HG02588 (cell line): ENCODE results near the gene DNAJC3.

Source experiments
- ATAC-seq: cut with Tn5 transposase; IDR thresholded peaks from one replicate; pipeline ENCODE4 v1.9.1; 2021; ENCODE audit warnings: mild to moderate bottlenecking, moderate library complexity; ENCODE audit not compliant: unreplicated experiment

Gene DNAJC3, protein sequence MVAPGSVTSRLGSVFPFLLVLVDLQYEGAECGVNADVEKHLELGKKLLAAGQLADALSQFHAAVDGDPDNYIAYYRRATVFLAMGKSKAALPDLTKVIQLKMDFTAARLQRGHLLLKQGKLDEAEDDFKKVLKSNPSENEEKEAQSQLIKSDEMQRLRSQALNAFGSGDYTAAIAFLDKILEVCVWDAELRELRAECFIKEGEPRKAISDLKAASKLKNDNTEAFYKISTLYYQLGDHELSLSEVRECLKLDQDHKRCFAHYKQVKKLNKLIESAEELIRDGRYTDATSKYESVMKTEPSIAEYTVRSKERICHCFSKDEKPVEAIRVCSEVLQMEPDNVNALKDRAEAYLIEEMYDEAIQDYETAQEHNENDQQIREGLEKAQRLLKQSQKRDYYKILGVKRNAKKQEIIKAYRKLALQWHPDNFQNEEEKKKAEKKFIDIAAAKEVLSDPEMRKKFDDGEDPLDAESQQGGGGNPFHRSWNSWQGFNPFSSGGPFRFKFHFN

GRCh38 chr13:95676762-95677563, at the start of gene DNAJC3:
Gene DNAJC3, plus strand, starts transcription at chr13:95677139. Its CDS starts 117 bp downstream, at chr13:95677256.
- peak; percentile 96 for ATAC-seq

- no peak for ATAC-seq
These were observed 49.3 kb upstream of the DNAJC3 start for GRCh38 chr13:95627590-95627989.

DNA sequence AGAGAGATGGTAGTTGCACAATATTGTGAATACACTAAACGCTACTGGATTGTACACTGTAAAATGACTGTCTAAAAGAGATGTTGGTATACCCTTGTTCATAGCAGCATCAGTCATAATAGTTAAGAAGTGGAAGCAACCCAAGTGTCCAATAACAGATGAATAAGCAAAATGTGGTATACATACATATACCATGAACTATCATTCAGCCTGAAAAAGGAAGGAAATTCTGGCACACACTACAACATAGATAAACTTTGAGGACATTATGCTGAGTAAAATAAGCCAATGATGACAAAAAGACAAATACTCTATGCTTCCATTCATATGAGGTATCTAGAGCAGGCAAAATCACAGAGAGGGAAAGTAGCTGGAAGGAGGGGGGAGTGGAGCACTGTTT, 48.5 kb upstream of the DNAJC3 start:
- no peak for ATAC-seq

DNA sequence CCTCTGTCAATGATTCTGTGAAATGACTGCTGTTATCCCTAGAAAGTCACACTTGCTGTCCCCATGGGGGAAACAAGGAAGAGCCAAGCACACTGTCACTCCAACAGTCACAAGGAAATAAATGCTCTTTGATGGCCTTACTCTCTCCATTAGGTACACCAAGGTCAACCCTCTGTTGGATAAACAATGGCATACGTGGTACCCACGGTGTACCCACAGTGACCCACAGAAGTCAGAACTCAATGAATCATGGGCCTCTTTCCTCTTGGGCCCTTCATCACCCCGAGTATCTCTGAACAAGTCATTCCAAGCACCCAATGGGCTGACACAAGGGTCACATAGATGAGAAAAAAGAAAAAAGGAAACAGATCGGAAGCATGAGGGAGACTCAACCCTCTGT, 47.9 kb upstream of the DNAJC3 start:
- no peak for ATAC-seq

DNA sequence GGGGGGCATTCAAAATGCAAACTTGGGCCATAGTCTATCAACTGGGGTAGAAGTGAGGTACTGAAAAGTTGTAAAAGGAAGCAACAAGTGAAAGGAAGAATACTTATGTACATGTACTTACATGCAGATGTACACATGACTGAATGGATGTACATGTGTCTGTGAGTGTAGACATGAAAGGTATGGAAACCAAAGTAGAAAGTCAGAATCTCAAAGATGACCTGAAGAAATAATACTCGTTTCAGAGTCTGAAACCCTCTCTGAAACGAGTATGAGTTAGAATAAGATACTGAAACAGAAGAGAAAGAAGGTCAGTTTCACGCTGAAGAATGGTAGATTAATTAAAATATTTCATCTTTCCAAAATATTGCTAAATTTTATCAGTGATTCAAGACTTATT, 46.3 kb upstream of the DNAJC3 start:
- ATAC-seq, result no peak

- ATAC-seq, result no peak
These were observed 40.1 kb upstream of the DNAJC3 start for GRCh38 chr13:95636853-95637252.

- ATAC-seq, result no peak
These were observed 35.5 kb upstream of the DNAJC3 start for GRCh38 chr13:95641291-95642027.

DNA sequence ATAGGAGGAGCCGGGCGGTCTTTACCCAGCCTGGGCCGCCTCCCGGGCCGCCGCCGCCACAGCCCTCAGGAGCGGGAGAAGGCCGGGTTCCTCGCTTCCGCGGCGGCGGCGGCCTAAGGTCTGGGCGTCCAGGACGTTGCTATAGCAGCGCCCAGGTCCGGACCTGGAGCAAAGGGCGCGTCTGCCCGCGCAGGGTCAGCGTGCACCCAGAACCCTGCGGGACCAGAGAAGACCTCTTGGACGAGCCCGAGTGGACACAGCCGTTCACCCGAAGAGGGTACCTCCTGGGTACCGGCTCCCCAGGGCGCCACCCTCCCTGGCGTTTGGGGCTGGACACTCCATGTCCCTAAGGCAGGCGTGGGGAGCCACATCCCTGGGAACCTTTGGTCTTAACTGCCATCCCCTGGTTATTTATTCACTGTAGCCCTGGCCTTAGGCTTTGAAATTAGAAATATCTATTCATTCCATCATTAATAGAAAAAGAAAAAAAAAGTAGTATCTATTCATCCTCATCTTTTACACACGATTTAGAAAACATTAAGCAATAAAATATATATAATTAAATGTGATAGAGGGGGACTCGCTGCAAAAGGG, 34.8 kb upstream of the DNAJC3 start:
- no peak for ATAC-seq

GRCh38 chr13:95642999-95643398, 33.9 kb upstream of the DNAJC3 start:
- no peak for ATAC-seq

DNA sequence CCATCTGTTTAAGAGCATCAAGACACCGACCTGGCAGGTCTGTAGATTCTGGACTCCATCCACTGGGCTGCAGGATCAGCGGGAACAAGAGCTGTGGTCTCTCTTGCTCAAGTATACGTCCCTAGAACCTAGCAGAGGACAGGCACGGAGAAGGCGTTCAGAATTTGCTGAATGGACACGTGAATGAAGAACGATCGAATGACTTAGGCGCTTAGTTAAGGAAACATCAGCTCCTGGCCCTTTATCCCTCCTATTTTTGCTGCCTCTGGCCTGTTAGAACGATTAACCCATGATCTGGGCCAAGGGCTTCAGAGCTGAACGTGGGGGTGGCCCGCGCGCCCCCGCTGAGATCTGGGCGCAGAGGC, 33.4 kb upstream of the DNAJC3 start:
- no peak for ATAC-seq

- ATAC-seq, result peak; percentile 35
These were observed 32.9 kb upstream of the DNAJC3 start for GRCh38 chr13:95643936-95644598.

DNA sequence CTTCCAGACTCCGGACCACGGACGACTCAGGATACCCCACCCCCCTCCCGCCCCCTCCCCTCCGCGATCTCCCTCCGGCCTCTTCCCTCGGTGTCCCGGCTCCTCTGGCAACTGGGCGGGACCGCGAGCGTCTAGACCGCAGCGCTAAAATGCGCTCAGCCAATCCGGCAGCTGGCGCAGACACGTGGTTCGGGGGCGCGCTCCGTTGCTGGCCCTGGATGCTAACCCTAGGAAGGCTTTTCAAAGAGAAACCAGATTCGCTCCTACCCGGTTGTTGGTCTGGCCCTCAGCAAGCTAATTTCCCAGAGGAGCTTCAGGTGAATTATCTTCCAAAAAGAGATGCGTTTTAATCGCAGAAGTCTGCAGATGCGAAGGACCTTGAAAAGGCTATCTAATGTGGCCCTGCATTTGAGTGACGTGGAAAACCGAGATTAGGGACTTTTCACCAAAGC, 32.3 kb upstream of the DNAJC3 start, which contains the start of gene DZIP1:
TSS of gene DZIP1 (minus strand) at position 106 of the 452 bp plus-strand sequence. CDS start 2,677 bp downstream, outside the sequence.
- peak; percentile 78 for ATAC-seq

- no peak for ATAC-seq
These were observed 29.6 kb upstream of the DNAJC3 start for GRCh38 chr13:95647321-95647720.

GRCh38 chr13:95650696-95651095, 26.2 kb upstream of the DNAJC3 start:
- ATAC-seq, result no peak

GRCh38 chr13:95652244-95652764, 24.6 kb upstream of the DNAJC3 start:
- no peak for ATAC-seq

DNA sequence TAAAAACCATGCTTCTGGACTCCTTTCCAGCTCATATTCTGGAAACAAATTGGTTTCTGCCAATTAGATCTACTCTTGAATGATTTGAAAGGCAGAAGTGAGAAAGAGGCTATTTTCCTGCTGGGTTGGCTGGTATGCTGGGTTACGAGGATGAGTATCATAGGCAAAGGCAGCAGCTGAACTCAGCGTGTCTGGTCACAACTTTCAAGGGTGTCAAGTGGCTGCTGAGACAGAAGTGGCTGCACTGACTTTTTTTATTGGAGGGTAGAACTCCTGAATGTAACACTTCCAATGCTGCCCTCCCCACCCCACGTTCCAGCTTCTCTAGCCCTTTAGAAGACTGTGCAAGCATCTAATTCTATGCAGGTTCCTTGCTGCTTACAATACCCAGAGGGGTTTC, 24.1 kb upstream of the DNAJC3 start:
- ATAC-seq, result no peak

DNA sequence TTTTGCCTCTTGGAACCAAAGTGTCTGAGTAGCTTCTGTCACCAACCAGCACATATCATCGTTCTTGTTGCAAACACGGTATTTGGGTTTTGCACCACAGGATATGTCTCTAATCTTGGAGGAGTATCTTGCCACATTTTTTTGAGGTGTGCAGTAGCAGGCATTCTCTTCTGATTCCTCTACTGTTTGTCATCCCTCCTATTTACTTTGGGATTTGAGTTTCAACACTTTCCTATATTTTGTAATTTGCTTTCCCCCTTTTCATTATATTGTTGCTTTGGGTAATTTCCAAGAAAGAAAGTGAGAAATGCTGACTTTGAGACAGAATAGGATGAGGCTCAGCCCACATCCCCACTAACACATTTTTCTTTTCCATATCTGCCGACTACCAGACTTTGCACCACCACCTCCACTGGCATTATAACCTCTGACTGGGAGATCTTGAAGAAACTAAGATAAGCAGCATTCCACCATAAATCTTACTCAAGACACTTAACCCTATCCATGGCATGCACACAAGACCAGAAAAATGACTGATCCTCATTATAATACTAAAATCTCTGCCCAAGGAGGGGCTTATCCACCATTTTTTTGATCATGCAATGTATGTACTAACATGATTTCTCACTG, 20.4 kb upstream of the DNAJC3 start:
- no peak for ATAC-seq

- ATAC-seq, result no peak
These were observed 17.4 kb upstream of the DNAJC3 start for GRCh38 chr13:95659500-95659899.

DNA sequence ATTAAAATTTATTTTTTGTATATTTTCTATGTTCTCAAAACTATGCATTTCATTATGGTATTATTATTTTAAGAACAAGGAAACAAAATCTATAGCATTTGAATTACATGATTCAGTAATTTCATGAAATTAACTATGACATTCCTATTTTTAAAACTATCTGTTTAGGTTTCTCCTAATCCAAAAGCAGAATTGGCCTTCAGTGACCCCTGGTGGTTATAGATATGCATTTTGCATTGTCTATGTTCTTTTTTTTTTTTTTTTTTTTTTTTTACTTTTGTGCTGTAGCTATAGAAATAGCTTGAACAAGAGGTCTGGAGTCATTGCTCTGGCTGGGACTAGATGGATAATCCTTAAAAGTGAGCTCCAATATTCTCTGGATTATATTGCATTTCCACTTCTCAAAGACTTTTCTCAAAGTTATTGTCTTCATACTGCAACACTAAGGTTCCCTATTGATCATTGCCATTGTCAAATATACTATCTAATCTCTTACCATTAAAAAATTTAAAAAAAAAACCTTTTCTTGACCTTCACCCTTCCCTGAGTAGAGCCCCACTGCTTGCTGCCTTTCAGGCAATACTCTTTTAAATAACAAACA, 15.9 kb upstream of the DNAJC3 start:
- no peak for ATAC-seq
